Thymus (tissue), 11 donors: ENCODE measurements around the gene RHOB. TPM values are rescaled to one million over a fixed set of nuclear protein-coding genes. Genes with fewer than 3 reads are reported as not detected.
"Not testable (repeated sequence)": the region's sequence is repeated elsewhere in the genome, so short reads cannot be mapped to it uniquely, and the experiment has no call there.

Experiments
- DNase-seq, 9 donors: peaks; one replicate each; pipeline ENCODE4 v3.0.0-alpha.2; 2013; ENCODE audit warnings: low spot score in 9 of 9, low read depth in 6 of 9, missing footprints in 1 of 9
- H3K27ac ChIP-seq, 2 donors: one replicate each; pipeline ENCODE4 v1.5.1; 2013; ENCODE audit warnings: control low read depth in 1 of 2, low read depth in 1 of 2, low read length in 1 of 2, mild to moderate bottlenecking in 1 of 2, moderate library complexity in 1 of 2
- H3K27me3 ChIP-seq, 2 donors: one replicate each; pipeline ENCODE4 v1.5.1; 2013; ENCODE audit warnings: low read length in 1 of 2; ENCODE audit not compliant: control insufficient read depth in 2 of 2, insufficient read depth in 1 of 2
- H3K36me3 ChIP-seq, 2 donors: one replicate each; pipeline ENCODE4 v1.5.1; 2013; ENCODE audit warnings: low read length in 1 of 2, mild to moderate bottlenecking in 1 of 2, moderate library complexity in 1 of 2; ENCODE audit not compliant: control insufficient read depth in 2 of 2, insufficient read depth in 2 of 2
- H3K4me1 ChIP-seq, 2 donors: one replicate each; pipeline ENCODE4 v1.5.1; 2013; ENCODE audit warnings: low read length in 2 of 2; ENCODE audit not compliant: control insufficient read depth in 2 of 2, insufficient read depth in 2 of 2
- H3K4me3 ChIP-seq, 2 donors: one replicate each; pipeline ENCODE4 v1.5.1; 2013; ENCODE audit warnings: low read length in 2 of 2, control low read depth in 1 of 2, mild to moderate bottlenecking in 1 of 2
- H3K9me3 ChIP-seq, 2 donors: one replicate each; pipeline ENCODE4 v1.5.1; 2013; ENCODE audit warnings: low read length in 1 of 2, mild to moderate bottlenecking in 1 of 2; ENCODE audit not compliant: control insufficient read depth in 2 of 2, insufficient read depth in 1 of 2
- WGBS: extraction: QIAGEN DNeasy Blood & Tissue Kit; methylation state at CpG from one replicate; pipeline ENCODE4 v1.1.7; 2013; 5-methylcytosine and 5-hydroxymethylcytosine counted together
- polyA plus RNA-seq: library from polyadenylated mRNA; stranded (reverse); fragments of 200-250 nt; gene quantifications from one replicate; pipeline ENCODE4 v1.2.3, GENCODE V29; 2013
- total RNA-seq: library from RNA; stranded (reverse); fragments of 120-200 nt; gene quantifications from one replicate; pipeline ENCODE4 v1.2.4, GENCODE V29; 2013
- donor health status: healthy.

The RHOB gene
- total and polyA plus RNA-seq, 2 donors: 59.0 to 281 TPM

DNA sequence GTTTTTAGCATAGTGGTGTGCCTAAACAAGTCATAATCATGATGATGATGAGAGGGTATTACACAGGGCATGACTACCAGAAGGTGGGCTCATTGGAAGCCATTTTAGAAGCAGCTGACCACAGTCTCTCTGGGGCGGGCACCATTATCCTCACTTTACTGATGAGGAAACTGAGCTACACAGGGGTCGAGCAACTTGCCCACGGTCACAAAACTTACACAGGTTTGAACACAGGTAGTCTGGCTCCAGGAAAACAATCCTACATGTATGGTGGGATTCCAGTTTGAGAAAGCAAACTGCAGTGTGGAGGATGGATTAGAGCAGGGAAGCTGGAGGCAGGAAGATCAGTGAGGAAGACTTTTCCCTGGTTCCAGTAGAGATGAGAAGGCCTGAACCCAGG lies 6.2 kb downstream of the RHOB start:
- H3K9me3 ChIP-seq: peaks cover 0 to under 1% of the 10 kb centered on the region in 2 donors
- H3K27me3 ChIP-seq: peaks cover 19 to 39% of the 10 kb centered on the region in 2 donors
- H3K36me3 ChIP-seq: no peaks in the 10 kb centered on the region
- no peak overlapping the region for H3K4me3 ChIP-seq
- WGBS: 96% methylated on average over 3 of the region's 3 CpGs
- no peak overlapping the region for H3K27ac ChIP-seq
- no peaks in the 10 kb centered on the region for H3K4me1 ChIP-seq
- no peak for DNase-seq

- H3K27me3 ChIP-seq: peaks cover 10 to 27% of the 10 kb centered on the region in 2 donors
- no peak overlapping the region for H3K4me3 ChIP-seq
- 92% methylated on average over 7 of the region's 7 CpGs for WGBS
- no peak for DNase-seq
- H3K4me1 ChIP-seq: no peaks in the 10 kb centered on the region
- no peak overlapping the region for H3K27ac ChIP-seq
- H3K9me3 ChIP-seq: no peaks in the 10 kb centered on the region
- no peaks in the 10 kb centered on the region for H3K36me3 ChIP-seq
These were observed 7.4 kb downstream of the RHOB start for GRCh38 chr2:20454036-20454981.

GRCh38 chr2:20455076-20455587 lies 8.3 kb downstream of the RHOB start:
- Histone ChIP-seq H3K36me3 (no peaks in the 10 kb centered on the region), H3K27me3 (peaks cover 2 to 20% of the 10 kb centered on the region in 2 donors), H3K27ac (no peak overlapping the region), H3K4me1 (no peaks in the 10 kb centered on the region), H3K9me3 (no peaks in the 10 kb centered on the region), H3K4me3 (no peak overlapping the region)
- WGBS: 93% methylated on average over 3 of the region's 3 CpGs
- no peak for DNase-seq

DNA sequence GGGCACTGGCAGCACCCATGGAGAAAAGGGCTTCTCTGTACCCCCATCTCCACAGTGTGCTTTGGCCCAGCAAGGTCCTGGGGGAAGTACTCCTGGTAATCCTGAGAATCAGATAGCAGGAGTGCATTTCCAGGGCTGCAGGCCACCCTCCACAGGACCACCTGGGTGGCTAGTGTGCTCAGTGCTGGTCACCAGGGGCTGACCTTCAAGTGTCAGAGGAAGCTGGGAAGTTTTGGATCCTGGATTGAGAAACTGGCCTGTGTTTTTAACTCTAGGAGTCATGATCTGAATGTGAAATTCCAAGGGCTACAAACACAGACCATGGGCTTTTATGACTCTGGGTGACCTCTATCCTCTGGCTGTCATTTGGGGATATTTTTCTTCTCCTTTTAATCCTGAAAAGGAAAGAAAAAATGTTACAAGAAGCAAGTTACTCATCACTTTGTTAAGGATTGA lies 9.3 kb downstream of the RHOB start:
- Histone ChIP-seq H3K9me3 (no peaks in the 10 kb centered on the region), H3K27ac (no peak overlapping the region), H3K27me3 (peaks cover 0 to 12% of the 10 kb centered on the region in 2 donors), H3K4me1 (no peaks in the 10 kb centered on the region), H3K4me3 (no peak overlapping the region), H3K36me3 (no peaks in the 10 kb centered on the region)
- no peak for DNase-seq

DNA sequence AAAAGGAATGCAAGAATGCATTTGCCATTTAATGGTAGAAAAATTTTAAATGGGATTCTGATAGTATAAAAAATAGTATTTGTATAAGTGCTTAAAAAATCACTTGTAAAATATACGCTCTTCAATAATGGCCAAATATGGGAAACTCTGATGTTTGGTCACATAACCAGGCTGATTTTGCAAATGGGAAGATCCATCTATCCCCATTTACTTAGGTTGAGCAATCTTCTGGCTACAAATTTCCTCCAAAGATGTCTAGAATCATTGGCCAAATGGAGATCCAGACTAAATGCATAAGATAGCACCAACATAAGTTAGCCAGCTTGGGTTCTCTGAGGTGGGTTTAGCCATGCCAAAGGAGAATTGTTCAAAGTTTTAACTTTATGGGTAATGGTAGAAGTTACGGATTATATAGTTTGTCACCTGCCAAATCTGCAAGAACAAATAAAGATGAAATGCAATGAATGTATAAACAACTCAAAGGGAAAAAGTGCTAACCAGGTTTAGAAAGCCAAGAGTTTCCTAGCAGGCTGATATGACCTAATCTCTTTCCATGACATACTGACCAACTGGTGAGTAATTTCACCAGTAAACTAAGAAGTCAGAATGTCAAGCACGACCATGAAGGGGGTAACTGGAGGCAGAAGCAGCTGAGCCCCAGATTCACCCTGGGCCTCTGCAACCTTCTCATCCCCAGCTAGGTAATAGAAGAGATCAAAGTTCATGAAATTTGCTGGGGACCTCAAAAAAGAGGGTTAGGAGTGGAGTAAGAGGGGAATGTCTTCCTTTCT lies 10.0 kb downstream of the RHOB start:
- H3K9me3 ChIP-seq: no peaks in the 10 kb centered on the region
- H3K4me1 ChIP-seq: no peaks in the 10 kb centered on the region
- no peak overlapping the region for H3K4me3 ChIP-seq
- H3K27me3 ChIP-seq: peaks cover 0 to 12% of the 10 kb centered on the region in 2 donors
- no peak for DNase-seq
- H3K36me3 ChIP-seq: no peaks in the 10 kb centered on the region
- no peak overlapping the region for H3K27ac ChIP-seq
- WGBS: 91% methylated on average over 3 of the region's 3 CpGs

- 95% methylated on average over 10 of the region's 10 CpGs for WGBS
- Histone ChIP-seq H3K27ac (no peak overlapping the region), H3K9me3 (no peaks in the 10 kb centered on the region), H3K27me3 (peaks cover 0 to 6% of the 10 kb centered on the region in 2 donors), H3K36me3 (no peaks in the 10 kb centered on the region), H3K4me3 (no peak overlapping the region), H3K4me1 (no peaks in the 10 kb centered on the region)
- no peak for DNase-seq
These were observed 11.1 kb downstream of the RHOB start for GRCh38 chr2:20457661-20458630.

DNA sequence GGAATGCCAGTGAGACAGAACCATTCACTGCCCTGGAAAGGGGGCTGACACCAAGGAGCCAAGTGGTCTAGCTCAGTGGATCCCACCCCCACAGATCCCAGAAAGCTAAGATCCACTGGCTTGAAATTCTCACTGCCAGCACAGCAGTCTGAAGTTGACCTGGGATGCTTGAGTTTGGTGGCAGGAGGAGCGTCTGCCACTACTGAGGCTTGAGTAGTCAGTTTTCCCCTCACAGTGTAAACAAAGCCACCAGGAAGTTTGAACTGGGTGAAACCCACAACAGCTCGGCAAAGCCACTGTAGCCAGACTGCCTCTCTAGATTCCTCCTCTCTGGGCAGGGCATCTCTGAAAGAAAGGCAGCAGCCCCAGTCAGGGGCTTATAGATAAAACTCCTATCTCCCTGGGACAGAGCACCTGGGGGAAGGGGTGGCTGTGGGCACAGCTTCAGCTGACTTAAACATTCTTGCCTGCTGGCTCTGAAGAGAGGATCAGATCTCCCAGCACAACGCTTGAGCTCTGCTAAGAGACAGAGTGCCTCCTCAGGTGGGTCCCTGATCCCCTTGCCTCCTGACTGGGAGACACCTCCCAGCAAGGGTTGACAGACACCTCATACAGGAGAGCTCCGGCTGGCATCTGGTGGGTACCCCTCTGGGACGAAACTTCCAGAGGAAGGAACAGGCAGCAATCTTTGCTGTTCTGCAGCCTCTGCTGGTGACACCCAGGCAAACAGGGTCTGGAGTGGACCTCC lies 12.0 kb downstream of the RHOB start:
- not testable (repeated sequence) for DNase-seq, H3K36me3 ChIP-seq, H3K4me3 ChIP-seq, H3K9me3 ChIP-seq, H3K4me1 ChIP-seq, H3K27me3 ChIP-seq, H3K27ac ChIP-seq
- WGBS: 81% methylated on average over 5 of the region's 5 CpGs
